Left ventricle myocardium inferior (tissue), 1 donor: Measurements from ENCODE around the gene CUX1. TPM values are rescaled to one million over a fixed set of nuclear protein-coding genes. Genes with fewer than 3 reads are reported as not detected.

ENCODE experiments used
- DNase-seq: peaks from one replicate; pipeline ENCODE4 v3.0.0-alpha.2; 2020
- H3K27ac ChIP-seq: fragments of 200-600 bp; replicated peaks from 2 replicates; pipeline ENCODE4 v1.8.0; 2021
- H3K27me3 ChIP-seq: fragments of 200-600 bp; 2 replicates; pipeline ENCODE4 v1.8.0; 2021; ENCODE audit warnings: low read depth
- H3K36me3 ChIP-seq: fragments of 200-600 bp; 2 replicates; pipeline ENCODE4 v1.8.0; 2021
- H3K4me1 ChIP-seq: fragments of 200-600 bp; 2 replicates; pipeline ENCODE4 v1.8.0; 2021
- H3K4me3 ChIP-seq: fragments of 200-600 bp; 2 replicates; pipeline ENCODE4 v1.8.0; 2021; ENCODE audit warnings: mild to moderate bottlenecking, moderate library complexity
- H3K9me3 ChIP-seq: fragments of 200-600 bp; replicated peaks from 2 replicates; pipeline ENCODE4 v1.8.0; 2021
- CTCF ChIP-seq: fragments of 200-600 bp; IDR thresholded peaks from 2 replicates; pipeline ENCODE4 v1.8.0; 2021; ENCODE audit warnings: antibody characterized with exemption, mild to moderate bottlenecking, borderline replicate concordance
- intact Hi-C: fragments of 100-400 bp; cut with micrococcal nuclease; formaldehyde crosslinking; loops from one replicate; pipeline ENCODE4 v1.11.0; 2022
- total RNA-seq: library from RNA; stranded (reverse); fragmentation: NEBNext Ultra II Directional; extraction: Animal tissue kit (Norgen Biotek cat#: 25700); gene quantifications from one replicate; pipeline ENCODE4 v1.2.1, GENCODE V29; 2021
- donor health status: DM: no; HTN: yes; CAD: no; lungs with severe emphysema.

Gene CUX1
- total RNA-seq, 1 donor from 2014 or later, result 125 TPM

DNA sequence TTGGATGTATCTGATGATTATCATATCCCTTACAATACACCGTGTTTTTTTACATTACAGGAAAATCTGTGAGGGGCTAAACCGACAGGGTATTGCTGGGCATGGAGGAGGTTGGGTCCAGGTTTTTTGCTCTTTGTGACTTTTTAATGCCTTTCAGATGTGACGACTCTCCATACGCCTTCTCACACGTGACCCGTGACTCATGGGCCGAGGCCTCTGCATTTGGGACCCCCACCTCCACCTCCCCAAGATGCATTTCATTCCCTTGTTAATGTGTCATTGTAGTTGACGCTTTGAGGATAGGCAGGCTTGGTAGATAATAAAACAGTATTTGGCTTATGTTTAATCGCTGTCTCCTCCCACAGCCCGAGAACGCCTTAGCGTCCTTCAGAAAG, 95.3 kb downstream of the CUX1 start:
- intact Hi-C loops, result no loop called here
- Histone ChIP-seq H3K4me3 (no peak overlapping the region), H3K9me3 (no peaks in the 10 kb centered on the region), H3K27ac (peak overlapping the region; percentile 87), H3K4me1 (peaks cover 51% of the 10 kb centered on the region), H3K36me3 (peaks cover 20% of the 10 kb centered on the region), H3K27me3 (no peaks in the 10 kb centered on the region)
- TF ChIP-seq CTCF, result no peak
- no peak for DNase-seq

DNA sequence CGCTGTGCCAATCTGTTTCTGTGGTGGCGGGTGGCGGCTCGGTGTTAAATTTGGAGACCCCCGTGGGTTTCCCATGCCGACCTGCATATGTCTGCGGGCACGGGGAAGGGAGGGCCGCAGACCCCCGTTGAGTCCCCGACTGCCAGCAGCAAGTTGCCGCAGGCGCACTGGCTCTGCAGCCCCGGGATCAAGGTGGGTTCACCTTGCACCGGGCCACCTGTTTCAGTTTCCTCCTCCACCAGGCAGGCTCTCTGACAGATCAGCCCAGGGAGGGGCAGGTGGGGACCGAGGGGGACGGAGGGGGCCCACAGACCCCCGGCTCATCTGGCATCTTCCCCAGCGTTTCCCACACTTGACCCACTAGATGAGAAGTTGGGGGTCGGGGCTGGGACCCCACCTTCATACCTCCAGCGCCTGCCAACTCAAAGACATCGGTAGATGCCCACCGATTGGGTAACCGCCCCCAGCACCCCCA, 95.9 kb downstream of the CUX1 start:
- DNase-seq, result no peak
- peak overlapping the region; percentile 87 for H3K27ac ChIP-seq
- intact Hi-C loops, result no loop called here
- H3K9me3 ChIP-seq, result no peaks in the 10 kb centered on the region
- peaks cover 25% of the 10 kb centered on the region for H3K36me3 ChIP-seq
- TF ChIP-seq CTCF, result no peak
- peak overlapping the region; percentile 35 for H3K4me3 ChIP-seq
- no peaks in the 10 kb centered on the region for H3K27me3 ChIP-seq
- H3K4me1 ChIP-seq, result peaks cover 51% of the 10 kb centered on the region

- no peaks in the 10 kb centered on the region for H3K9me3 ChIP-seq
- peak overlapping the region; percentile 35 for H3K4me3 ChIP-seq
- H3K27me3 ChIP-seq, result no peaks in the 10 kb centered on the region
- H3K36me3 ChIP-seq, result peaks cover 31% of the 10 kb centered on the region
- no peak for TF ChIP-seq CTCF
- intact Hi-C loops, result no loop called here
- peaks cover 51% of the 10 kb centered on the region for H3K4me1 ChIP-seq
- DNase-seq, result no peak
- peak overlapping the region; percentile 87 for H3K27ac ChIP-seq
These were observed 96.4 kb downstream of the CUX1 start for GRCh38 chr7:101913851-101914250.

- no peaks in the 10 kb centered on the region for H3K9me3 ChIP-seq
- no peaks in the 10 kb centered on the region for H3K27me3 ChIP-seq
- H3K27ac ChIP-seq, result peak overlapping the region; percentile 87
- no peak overlapping the region for H3K4me3 ChIP-seq
- peak; percentile 72 for DNase-seq
- H3K4me1 ChIP-seq, result peaks cover 51% of the 10 kb centered on the region
- no peak for TF ChIP-seq CTCF
- peaks cover 32% of the 10 kb centered on the region for H3K36me3 ChIP-seq
- intact Hi-C loops, result no loop called here
These were observed 97.6 kb downstream of the CUX1 start for GRCh38 chr7:101915000-101915399.

GRCh38 chr7:101916041-101916800, 98.8 kb downstream of the CUX1 start:
- H3K36me3 ChIP-seq, result peaks cover 32% of the 10 kb centered on the region
- intact Hi-C loops, result no loop called here
- DNase-seq, result no peak
- no peaks in the 10 kb centered on the region for H3K27me3 ChIP-seq
- peaks cover 46% of the 10 kb centered on the region for H3K4me1 ChIP-seq
- H3K27ac ChIP-seq, result peak overlapping the region; percentile 87
- no peaks in the 10 kb centered on the region for H3K9me3 ChIP-seq
- TF ChIP-seq CTCF, result no peak
- H3K4me3 ChIP-seq, result no peak overlapping the region
